ENCODE measurements around the gene HELZ. TPM values are rescaled to one million over a fixed set of nuclear protein-coding genes. Genes with fewer than 3 reads are reported as not detected.
A peak's percentile ranks its signal among the peaks of the same experiment; 100 is the strongest.

The HELZ gene
- total RNA-seq, 1 experiment from 2014 or later, result 31.3 TPM

DNA sequence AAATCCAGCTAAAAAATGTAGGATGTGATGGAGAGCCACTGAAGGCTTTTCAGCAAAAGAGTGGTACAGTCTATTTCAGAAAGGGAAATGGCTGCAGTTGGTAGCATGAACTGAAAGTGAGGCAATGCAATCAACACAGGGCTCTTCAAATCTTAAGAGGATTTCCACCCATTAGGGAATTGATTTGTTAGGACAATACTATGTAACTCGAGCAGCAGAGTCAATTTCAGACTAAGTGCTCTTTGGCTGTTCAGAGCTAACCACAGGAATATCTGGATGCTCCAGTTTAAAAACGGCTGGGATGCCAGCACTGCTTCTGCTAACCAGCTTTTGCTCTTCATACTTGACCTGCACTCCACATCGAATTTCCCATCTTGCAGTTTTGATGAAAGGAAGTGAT, 176.0 kb downstream of the HELZ start:
- POLR2A ChIA-PET (ENCODE audit: unreplicated experiment), result no interaction called here
- H3K4me2 ChIP-seq (ENCODE audit: low read length), result no peak overlapping the region
- TF ChIP-seq EZH2phosphoT487 (IDR thresholded peaks at IDR 0.05; ENCODE audit: borderline replicate concordance, low read length) (no peak), EZH2 (IDR thresholded peaks at IDR 0.05; ENCODE audit: low read length, unreplicated experiment) (no peak)
- TF ChIP-seq, protein P1, sequence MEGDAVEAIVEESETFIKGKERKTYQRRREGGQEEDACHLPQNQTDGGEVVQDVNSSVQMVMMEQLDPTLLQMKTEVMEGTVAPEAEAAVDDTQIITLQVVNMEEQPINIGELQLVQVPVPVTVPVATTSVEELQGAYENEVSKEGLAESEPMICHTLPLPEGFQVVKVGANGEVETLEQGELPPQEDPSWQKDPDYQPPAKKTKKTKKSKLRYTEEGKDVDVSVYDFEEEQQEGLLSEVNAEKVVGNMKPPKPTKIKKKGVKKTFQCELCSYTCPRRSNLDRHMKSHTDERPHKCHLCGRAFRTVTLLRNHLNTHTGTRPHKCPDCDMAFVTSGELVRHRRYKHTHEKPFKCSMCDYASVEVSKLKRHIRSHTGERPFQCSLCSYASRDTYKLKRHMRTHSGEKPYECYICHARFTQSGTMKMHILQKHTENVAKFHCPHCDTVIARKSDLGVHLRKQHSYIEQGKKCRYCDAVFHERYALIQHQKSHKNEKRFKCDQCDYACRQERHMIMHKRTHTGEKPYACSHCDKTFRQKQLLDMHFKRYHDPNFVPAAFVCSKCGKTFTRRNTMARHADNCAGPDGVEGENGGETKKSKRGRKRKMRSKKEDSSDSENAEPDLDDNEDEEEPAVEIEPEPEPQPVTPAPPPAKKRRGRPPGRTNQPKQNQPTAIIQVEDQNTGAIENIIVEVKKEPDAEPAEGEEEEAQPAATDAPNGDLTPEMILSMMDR (conservative IDR thresholded peaks at IDR 0.05; ENCODE audit: low read depth, low read length), result no peak

DNA sequence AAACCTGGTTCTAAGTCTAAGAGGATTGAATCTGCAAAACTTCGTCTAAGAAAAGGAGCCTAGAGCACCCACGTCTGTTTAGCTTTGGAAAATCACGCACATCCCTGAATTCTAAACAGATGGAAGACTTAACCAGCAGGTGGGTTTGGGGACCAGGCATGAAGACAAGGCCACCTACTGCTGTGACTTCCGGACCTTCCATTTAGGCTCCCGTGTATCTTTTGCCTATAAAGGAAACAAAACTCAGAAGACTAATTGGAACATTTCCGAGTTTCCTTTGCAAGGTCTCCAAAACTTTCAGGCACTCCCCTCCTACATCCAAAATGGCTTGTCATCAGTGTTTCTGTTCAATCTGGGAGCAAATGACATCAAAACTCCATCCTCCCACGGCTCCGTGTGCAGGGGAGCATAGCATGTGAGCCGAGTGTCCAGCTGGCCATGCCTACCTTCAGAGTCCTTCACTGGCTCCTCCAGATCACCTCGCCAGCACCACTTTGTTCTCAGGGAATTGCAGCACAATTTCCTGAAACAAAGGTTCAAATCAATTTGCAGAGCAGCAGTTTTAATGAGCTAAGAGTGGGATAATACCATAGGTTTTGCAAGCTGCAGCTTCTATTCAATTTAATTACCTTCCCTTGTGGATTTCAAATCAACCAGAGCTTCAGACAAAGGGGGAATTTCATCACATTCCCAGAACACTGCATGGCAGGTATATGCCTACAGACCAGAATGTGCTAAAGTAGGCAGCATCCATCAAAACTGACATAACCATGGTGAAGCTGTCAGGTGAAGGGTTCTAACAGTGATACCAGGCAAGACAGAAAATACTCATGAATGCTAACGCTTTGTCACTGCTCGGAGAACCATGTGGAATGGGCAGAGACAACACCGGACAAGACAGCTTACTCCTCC, 177.2 kb downstream of the HELZ start:
- Histone ChIP-seq H3K9me3 (ENCODE audit: low read length) (no peaks in the 10 kb centered on the region), H3K9ac (ENCODE audit: low read length) (no peak overlapping the region), H3K9me2 (replicated peaks; ENCODE audit: low read length) (no peaks in the 10 kb centered on the region), H2AFZ (ENCODE audit: low read length) (no peak overlapping the region), H3K79me2 (ENCODE audit: low read length) (no peaks in the 10 kb centered on the region), H3K36me3 (ENCODE audit: low read depth, low read length) (no peaks in the 10 kb centered on the region), H3K4me3 (ENCODE audit: low read length) (no peak overlapping the region), H4K20me1 (ENCODE audit: low read length) (no peaks in the 10 kb centered on the region), H3F3A (ENCODE audit: low read length, unreplicated experiment) (no peaks in the 10 kb centered on the region), H3K4me1 (ENCODE audit: insufficient read depth, low read length) (no peaks in the 10 kb centered on the region), H3K27me3 (ENCODE audit: low read length) (no peaks in the 10 kb centered on the region), H3K27ac (ENCODE audit: low read length) (no peak overlapping the region), H3K4me2 (ENCODE audit: low read length) (no peak overlapping the region)
- POLR2A ChIA-PET (ENCODE audit: unreplicated experiment), result interaction anchor here (0.5 to 0.6 kb wide), 2 partner anchors 89 to 403 kb away, joined by 5 to 8 read pairs; no protein-coding TSS in a partner anchor
- intact Hi-C loops (cut with micrococcal nuclease), result no loop called here
- CTCF ChIA-PET, result no interaction called here
- ATAC-seq (no peak), DNase-seq (no peak)
- TSS peak; percentile 17 for BruUV-seq (replicated peaks)
- TF ChIP-seq EZH2 (IDR thresholded peaks at IDR 0.05; ENCODE audit: low read length, unreplicated experiment), result no peak
- TF ChIP-seq, protein P1 (conservative IDR thresholded peaks at IDR 0.05; ENCODE audit: low read depth, low read length), result no peak
- no peak for TF ChIP-seq EZH2phosphoT487 (IDR thresholded peaks at IDR 0.05; ENCODE audit: borderline replicate concordance, low read length)

More for the DNA sequence above, 176.0 kb downstream of the HELZ start:
- Histone ChIP-seq H3K9me3 (ENCODE audit: low read length) (no peaks in the 10 kb centered on the region), H3K9me2 (replicated peaks; ENCODE audit: low read length) (no peaks in the 10 kb centered on the region), H3K4me1 (ENCODE audit: insufficient read depth, low read length) (no peaks in the 10 kb centered on the region), H3K27ac (ENCODE audit: low read length) (no peak overlapping the region), H3K36me3 (ENCODE audit: low read depth, low read length) (no peaks in the 10 kb centered on the region), H2AFZ (ENCODE audit: low read length) (no peak overlapping the region), H3K9ac (ENCODE audit: low read length) (no peak overlapping the region), H3K4me3 (ENCODE audit: low read length) (no peak overlapping the region), H4K20me1 (ENCODE audit: low read length) (no peaks in the 10 kb centered on the region), H3F3A (ENCODE audit: low read length, unreplicated experiment) (no peaks in the 10 kb centered on the region), H3K27me3 (ENCODE audit: low read length) (no peaks in the 10 kb centered on the region), H3K79me2 (ENCODE audit: low read length) (no peaks in the 10 kb centered on the region)
- ATAC-seq, result no peak
- CTCF ChIA-PET, result interaction anchor here (0.7 kb wide), 1 partner anchor 89 kb away, joined by 6 read pairs; no protein-coding TSS in a partner anchor
- no TSS peak for BruUV-seq (replicated peaks)
- intact Hi-C loops (cut with micrococcal nuclease), result no loop called here
- peak; percentile 14 for DNase-seq

DNA sequence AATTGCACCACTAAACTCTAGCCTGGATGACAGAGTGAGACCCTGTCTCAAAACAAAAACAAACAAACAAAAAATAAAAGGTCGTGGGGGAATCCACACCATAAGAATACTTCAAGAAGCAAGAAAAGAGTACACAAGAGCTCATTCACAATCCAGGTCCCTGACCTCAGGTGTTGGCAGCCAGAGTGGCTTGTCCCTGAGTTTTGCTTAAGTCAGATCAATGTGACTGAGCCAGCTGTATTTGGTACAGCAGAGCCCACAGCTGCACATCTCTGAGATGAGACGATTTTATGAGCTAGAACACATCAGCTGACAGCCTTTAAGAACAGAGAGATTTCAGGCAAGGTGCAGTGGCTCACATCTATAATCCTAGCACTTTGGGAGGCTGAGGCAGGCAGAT, 178.3 kb downstream of the HELZ start:
- ChIA-PET POLR2A (ENCODE audit: unreplicated experiment) (no interaction called here), CTCF (no interaction called here)
- BruUV-seq (replicated peaks), result no TSS peak
- Histone ChIP-seq H3K27ac (ENCODE audit: low read length) (no peak overlapping the region), H3K79me2 (ENCODE audit: low read length) (no peaks in the 10 kb centered on the region), H3F3A (ENCODE audit: low read length, unreplicated experiment) (no peaks in the 10 kb centered on the region), H4K20me1 (ENCODE audit: low read length) (no peaks in the 10 kb centered on the region), H3K4me1 (ENCODE audit: insufficient read depth, low read length) (no peaks in the 10 kb centered on the region), H3K9ac (ENCODE audit: low read length) (no peak overlapping the region), H3K4me2 (ENCODE audit: low read length) (no peak overlapping the region), H3K36me3 (ENCODE audit: low read depth, low read length) (no peaks in the 10 kb centered on the region), H3K9me3 (ENCODE audit: low read length) (no peaks in the 10 kb centered on the region), H3K4me3 (ENCODE audit: low read length) (no peak overlapping the region), H3K27me3 (ENCODE audit: low read length) (no peaks in the 10 kb centered on the region), H3K9me2 (replicated peaks; ENCODE audit: low read length) (no peaks in the 10 kb centered on the region), H2AFZ (ENCODE audit: low read length) (no peak overlapping the region)
- TF ChIP-seq, protein P1 (conservative IDR thresholded peaks at IDR 0.05; ENCODE audit: low read depth, low read length), result no peak
- TF ChIP-seq EZH2 (IDR thresholded peaks at IDR 0.05; ENCODE audit: low read length, unreplicated experiment), result no peak
- no peak for TF ChIP-seq EZH2phosphoT487 (IDR thresholded peaks at IDR 0.05; ENCODE audit: borderline replicate concordance, low read length)
- DNase-seq (no peak), ATAC-seq (no peak)
- intact Hi-C loops (cut with micrococcal nuclease), result no loop called here

All from PC-3 (cell line).